SK-N-SH (cell line): Measurements from ENCODE around the gene SLIT1. TPM values are rescaled to one million over a fixed set of nuclear protein-coding genes. Genes with fewer than 3 reads are reported as not detected.
A peak's percentile ranks its signal among the peaks of the same experiment; 100 is the strongest.

Source experiments
- CTCF ChIA-PET: fragments of 300-600, 350-600 bp; formaldehyde crosslinking; extraction: SDS; loops from one replicate; lab custom pipeline; 2021; lab: Yijun Ruan, JAX
- POLR2A ChIA-PET: fragments of 350-600 bp; sonication (Branson Sonifier 250); formaldehyde crosslinking; extraction: SDS; loops from one replicate; lab custom pipeline; 2020; ENCODE audit warnings: antibody characterized with exemption, inconsistent platforms; lab: Yijun Ruan, JAX
- DNase-seq: peaks from one replicate; pipeline ENCODE4 v3.0.0; 2012
- H2AFZ ChIP-seq: fragments of 200-600 bp; sonication (generic); 2 replicates; pipeline ENCODE4 v1.8.1; 2016; ENCODE audit warnings: antibody characterized with exemption, mild to moderate bottlenecking, low read depth
- H3F3A ChIP-seq: fragments of 200-600 bp; sonication (generic); replicated peaks from 2 replicates; pipeline ENCODE3; 2016; ENCODE audit warnings: antibody characterized with exemption, mild to moderate bottlenecking; ENCODE audit not compliant: insufficient read depth
- H3K27ac ChIP-seq, 2 experiments: fragments of 200-500 bp in 1 of 2; fragments of 200-600 bp in 1 of 2; sonication (Bioruptor generic) in 1 of 2; sonication (generic), shearing (Covaris generic) in 1 of 2; 2 replicates each; pipeline versions ENCODE4 v1.5.1 to v1.6.1; 2014 to 2016; ENCODE audit warnings: low read depth in 2 of 2, inconsistent platforms in 1 of 2, low read length in 1 of 2, mild to moderate bottlenecking in 1 of 2, mixed read lengths in 1 of 2
- H3K27me3 ChIP-seq: fragments of 200-600 bp; sonication (generic), shearing (Covaris generic); 2 replicates; pipeline ENCODE4 v1.6.1; 2016; ENCODE audit warnings: mixed run types; ENCODE audit not compliant: insufficient read depth
- H3K36me3 ChIP-seq, 2 experiments: fragments of 200-500 bp in 1 of 2; fragments of 200-600 bp in 1 of 2; sonication (Bioruptor generic) in 1 of 2; sonication (generic) in 1 of 2; replicated peaks in 1 of 2; 2 replicates each; pipeline versions ENCODE3 to v1.5.1; 2014 to 2016; ENCODE audit warnings: low read length in 1 of 2, mild to moderate bottlenecking in 1 of 2; ENCODE audit not compliant: insufficient read depth in 2 of 2, control insufficient read depth in 1 of 2
- H3K4me1 ChIP-seq, 2 experiments: fragments of 200-500 bp in 1 of 2; fragments of 200-600 bp in 1 of 2; sonication (Bioruptor generic) in 1 of 2; sonication (generic), shearing (Covaris generic) in 1 of 2; 2 replicates each; pipeline versions ENCODE4 v1.5.1 to v1.6.1; 2014 to 2016; ENCODE audit warnings: low read depth in 1 of 2, low read length in 1 of 2, mixed run types in 1 of 2; ENCODE audit not compliant: insufficient read depth in 2 of 2, control insufficient read depth in 1 of 2
- H3K4me2 ChIP-seq: fragments of 200-600 bp; sonication (generic), shearing (Covaris generic); 2 replicates; pipeline ENCODE4 v1.6.1; 2017; ENCODE audit warnings: mixed run types
- H3K4me3 ChIP-seq, 2 experiments: fragments of 200-500 bp in 1 of 2; fragments of 200-600 bp in 1 of 2; sonication (Bioruptor generic) in 1 of 2; sonication (generic), shearing (Covaris generic) in 1 of 2; 2 replicates each; pipeline versions ENCODE4 v1.5.1 to v1.8.1; 2014 to 2016; ENCODE audit warnings: low read depth in 2 of 2, inconsistent platforms in 1 of 2, low read length in 1 of 2, mild to moderate bottlenecking in 1 of 2, mixed read lengths in 1 of 2, moderate library complexity in 1 of 2
- H3K79me2 ChIP-seq: fragments of 200-600 bp; sonication (generic); 2 replicates; pipeline ENCODE4 v1.8.1; 2017; ENCODE audit warnings: mild to moderate bottlenecking; ENCODE audit not compliant: insufficient read depth
- H3K9ac ChIP-seq: fragments of 200-600 bp; sonication (generic); 2 replicates; pipeline ENCODE4 v1.6.1; 2017; ENCODE audit warnings: mixed run types
- H3K9me2 ChIP-seq: fragments of 200-600 bp; sonication (generic); 2 replicates; pipeline ENCODE4 v1.6.1; 2017; ENCODE audit warnings: mixed run types
- H3K9me3 ChIP-seq: fragments of 200-600 bp; sonication (generic); 2 replicates; pipeline ENCODE4 v1.6.1; 2017; ENCODE audit warnings: mixed run types, mild to moderate bottlenecking, moderate library complexity
- H4K20me1 ChIP-seq: fragments of 200-600 bp; sonication (generic); 2 replicates; pipeline ENCODE4 v1.6.1; 2017; ENCODE audit warnings: mild to moderate bottlenecking, mixed run types; ENCODE audit not compliant: insufficient read depth
- EP300 ChIP-seq, 2 experiments: IDR thresholded peaks; 2 replicates each; pipeline versions ENCODE4 v1.4.0 to v1.6.1; 2012; ENCODE audit warnings: borderline replicate concordance in 1 of 2, low read depth in 1 of 2, low read length in 1 of 2
- FOXJ3 ChIP-seq: sonication (generic); formaldehyde crosslinking; IDR thresholded peaks from 2 replicates; pipeline ENCODE4 v1.5.1; 2020; ENCODE audit warnings: mild to moderate bottlenecking, missing genetic modification reagents
- FOXM1 ChIP-seq: IDR thresholded peaks from 2 replicates; pipeline ENCODE4 v1.4.0; 2012; ENCODE audit warnings: low read depth, mild to moderate bottlenecking
- GABPA ChIP-seq: IDR thresholded peaks from 2 replicates; pipeline ENCODE4 v1.4.0; 2012; ENCODE audit warnings: low read depth, mild to moderate bottlenecking
- MEF2A ChIP-seq: IDR thresholded peaks from 2 replicates; pipeline ENCODE4 v1.4.0; 2012; ENCODE audit warnings: low read depth, borderline replicate concordance
- MXI1 ChIP-seq: IDR thresholded peaks from 2 replicates; pipeline ENCODE4 v1.6.1; 2012; ENCODE audit warnings: mild to moderate bottlenecking, low read depth, low read length, improper control_type of control experiment
- TCF12 ChIP-seq: IDR thresholded peaks from 2 replicates; pipeline ENCODE4 v1.4.0; 2012
- USF1 ChIP-seq: IDR thresholded peaks from 2 replicates; pipeline ENCODE4 v1.4.0; 2012; ENCODE audit warnings: low read depth, borderline replicate concordance
- WGBS: methylation state at CpG from one replicate; pipeline ENCODE4 v1.1.6; 2017; ENCODE audit warnings: low lambda C conversion rate; 5-methylcytosine and 5-hydroxymethylcytosine counted together
- polyA plus RNA-seq, 3 experiments: library from polyadenylated mRNA; depleted of rRNA; stranded (reverse); fragments of >200 nt; gene quantifications; 2 replicates each; pipeline ENCODE4 v1.2.3, GENCODE V29; 2012
- TF ChIP-seq, protein P1 (sequence below): fragments of 150-350 bp; IDR thresholded peaks from 2 replicates; pipeline ENCODE4 v1.6.1; 2016; ENCODE audit warnings: mild to moderate bottlenecking, low read depth, low read length

SLIT1 gene
- polyA plus RNA-seq, 1 of the 3 experiments (the other 2 are of a cell fraction) = 0.05 TPM

DNA sequence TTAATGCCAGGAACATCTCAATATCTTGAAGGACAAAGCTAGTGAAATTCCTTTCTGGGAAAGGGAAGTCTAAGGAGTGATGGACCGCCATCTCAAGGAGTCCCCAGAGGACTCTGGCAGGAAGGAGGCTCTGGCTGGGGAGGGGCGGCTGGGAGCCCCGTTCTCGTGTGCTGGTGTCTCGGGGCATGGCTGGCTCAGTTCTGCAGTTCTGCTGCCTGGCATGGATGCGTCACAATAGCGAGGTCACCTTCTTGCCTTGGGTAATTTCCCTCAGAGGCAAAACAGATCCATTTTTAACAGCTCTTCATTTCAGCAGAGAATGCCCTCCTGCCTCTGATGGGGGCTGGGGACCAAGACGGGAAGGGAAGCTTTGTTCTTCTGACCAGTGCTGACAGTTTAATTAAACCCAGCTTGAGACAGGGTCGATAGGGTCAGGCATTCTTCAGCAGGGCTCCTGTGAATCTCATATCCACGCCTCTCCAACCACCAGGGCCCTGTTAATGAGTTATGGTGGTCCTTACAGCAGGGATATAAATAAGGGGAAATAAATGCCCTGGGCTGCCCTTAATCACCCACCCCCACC is 35.7 kb downstream of the SLIT1 start:
- CTCF ChIA-PET = interaction anchor here (0.7 to 5.7 kb wide), 9 partner anchors 12 to 113 kb away, joined by 3 to 50 read pairs (median 4); no protein-coding TSS in a partner anchor
- WGBS = 25% methylated on average over 7 of the region's 10 CpGs

GRCh38 chr10:97149079-97149531 is 36.7 kb downstream of the SLIT1 start:
- no peaks in the 10 kb centered on the region for H3K27me3 ChIP-seq
- no peaks in the 10 kb centered on the region for H3K79me2 ChIP-seq
- H3K4me3 ChIP-seq = no peak overlapping the region
- no peak overlapping the region for H3K4me2 ChIP-seq
- no peaks in the 10 kb centered on the region for H3F3A ChIP-seq
- TF ChIP-seq EP300 (IDR thresholded peaks at IDR 0.05; ENCODE audit: borderline replicate concordance in 1 of 2, low read depth in 1 of 2, low read length in 1 of 2) (no peak), FOXJ3 (CRISPR knock-in tag) (no peak), GABPA (no peak), TCF12 (no peak), FOXM1 (no peak), USF1 (no peak), MEF2A (no peak)
- CTCF ChIA-PET = interaction anchor here (0.7 to 5.7 kb wide), 9 partner anchors 12 to 112 kb away, joined by 3 to 50 read pairs (median 4); no protein-coding TSS in a partner anchor
- peaks cover 0 to 31% of the 10 kb centered on the region in 2 experiments; a peak in 2 of 4 replicates for H3K4me1 ChIP-seq
- no peak for DNase-seq
- no peak overlapping the region for H3K27ac ChIP-seq
- no peak overlapping the region for H2AFZ ChIP-seq
- no peaks in the 10 kb centered on the region for H4K20me1 ChIP-seq
- H3K9me3 ChIP-seq = no peaks in the 10 kb centered on the region
- no peaks in the 10 kb centered on the region for H3K9me2 ChIP-seq
- 76% methylated on average over 16 of the region's 16 CpGs for WGBS
- POLR2A ChIA-PET = no interaction called here
- H3K36me3 ChIP-seq = no peaks in the 10 kb centered on the region
- H3K9ac ChIP-seq = no peak overlapping the region

More for the DNA sequence above, 35.7 kb downstream of the SLIT1 start:
- Histone ChIP-seq H3K9me2 (no peaks in the 10 kb centered on the region), H3K27me3 (no peaks in the 10 kb centered on the region), H3K4me2 (no peak overlapping the region), H3K9me3 (no peaks in the 10 kb centered on the region), H3K9ac (no peak overlapping the region), H3K27ac (peak overlapping the region in 1 of 2 experiments; percentile 34; a peak in 1 of 4 replicates), H4K20me1 (no peaks in the 10 kb centered on the region), H2AFZ (no peak overlapping the region), H3K4me3 (no peak overlapping the region), H3K4me1 (peaks cover 0 to 32% of the 10 kb centered on the region in 2 experiments; a peak in 2 of 4 replicates), H3F3A (no peaks in the 10 kb centered on the region), H3K36me3 (no peaks in the 10 kb centered on the region), H3K79me2 (no peaks in the 10 kb centered on the region)
- POLR2A ChIA-PET = interaction anchor here (0.7 kb wide), 1 partner anchor 9 kb away, joined by 3 read pairs; no protein-coding TSS in a partner anchor
- DNase-seq = peak; percentile 45
- TF ChIP-seq, protein P1, sequence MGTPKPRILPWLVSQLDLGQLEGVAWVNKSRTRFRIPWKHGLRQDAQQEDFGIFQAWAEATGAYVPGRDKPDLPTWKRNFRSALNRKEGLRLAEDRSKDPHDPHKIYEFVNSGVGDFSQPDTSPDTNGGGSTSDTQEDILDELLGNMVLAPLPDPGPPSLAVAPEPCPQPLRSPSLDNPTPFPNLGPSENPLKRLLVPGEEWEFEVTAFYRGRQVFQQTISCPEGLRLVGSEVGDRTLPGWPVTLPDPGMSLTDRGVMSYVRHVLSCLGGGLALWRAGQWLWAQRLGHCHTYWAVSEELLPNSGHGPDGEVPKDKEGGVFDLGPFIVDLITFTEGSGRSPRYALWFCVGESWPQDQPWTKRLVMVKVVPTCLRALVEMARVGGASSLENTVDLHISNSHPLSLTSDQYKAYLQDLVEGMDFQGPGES = no peak
- TF ChIP-seq MXI1 (no peak), EP300 (IDR thresholded peaks at IDR 0.05; ENCODE audit: borderline replicate concordance in 1 of 2, low read depth in 1 of 2, low read length in 1 of 2) (peak in 1 of 2 experiments; percentile 28; a peak in 1 of 4 replicates)
